GM21737 (cell line): ENCODE results near the gene COL4A1.
"Not testable (repeated sequence)": the region's sequence is repeated elsewhere in the genome, so short reads cannot be mapped to it uniquely, and the experiment has no call there.

ENCODE experiments used
- ATAC-seq: cut with Tn5 transposase; IDR thresholded peaks from one replicate; pipeline ENCODE4 v1.9.1; 2021; ENCODE audit warnings: mild to moderate bottlenecking, moderate library complexity; ENCODE audit not compliant: unreplicated experiment

Gene COL4A1

GRCh38 chr13:110126391-110126961 is 180.5 kb downstream of the COL4A1 start:
- ATAC-seq = no peak

GRCh38 chr13:110125613-110126272 is 181.2 kb downstream of the COL4A1 start:
- ATAC-seq = no peak

- no peak for ATAC-seq
Measured at GRCh38 chr13:110125157-110125556, 181.8 kb downstream of the COL4A1 start.

- no peak for ATAC-seq
Measured at GRCh38 chr13:110124201-110124940, 182.6 kb downstream of the COL4A1 start.

GRCh38 chr13:110123041-110123809 is 183.7 kb downstream of the COL4A1 start:
- ATAC-seq = no peak

- ATAC-seq = no peak
Measured at GRCh38 chr13:110121422-110122083, 185.4 kb downstream of the COL4A1 start.

GRCh38 chr13:110119935-110120905 is 186.7 kb downstream of the COL4A1 start:
- no peak for ATAC-seq

GRCh38 chr13:110118106-110118505 is 188.9 kb downstream of the COL4A1 start:
- no peak for ATAC-seq

- no peak for ATAC-seq
Measured at GRCh38 chr13:110116072-110116487, 190.9 kb downstream of the COL4A1 start.

GRCh38 chr13:110115591-110115990 is 191.4 kb downstream of the COL4A1 start:
- no peak for ATAC-seq

GRCh38 chr13:110114316-110114715 is 192.6 kb downstream of the COL4A1 start:
- ATAC-seq = no peak

- ATAC-seq = no peak
Measured at GRCh38 chr13:110113284-110113764, 193.6 kb downstream of the COL4A1 start.

GRCh38 chr13:110112379-110112778 is 194.6 kb downstream of the COL4A1 start:
- not testable (repeated sequence) for ATAC-seq

GRCh38 chr13:110110783-110111182 is 196.2 kb downstream of the COL4A1 start:
- no peak for ATAC-seq

- ATAC-seq = no peak
Measured at GRCh38 chr13:110109910-110110309, 197.0 kb downstream of the COL4A1 start.

- ATAC-seq = no peak
Measured at GRCh38 chr13:110109140-110109783, 197.7 kb downstream of the COL4A1 start.

GRCh38 chr13:110108348-110109139 is 198.4 kb downstream of the COL4A1 start:
- no peak for ATAC-seq
